Activated T-helper 2 cell treated with anti-CD3 and anti-CD28 coated beads, Interferon-gamma antibody, Interleukin-2, Interleukin-4, amounts not matched to agents 10 μg/mL and 5 μg/mL and 100 μg/mL, durations not matched to agents 14 hours and 24 hours and 36 hours (primary cell): Measurements from ENCODE around the gene PI16. TPM values are rescaled to one million over a fixed set of nuclear protein-coding genes. Genes with fewer than 3 reads are reported as not detected.
"Not testable (repeated sequence)": the region's sequence is repeated elsewhere in the genome, so short reads cannot be mapped to it uniquely, and the experiment has no call there.

ENCODE experiments used
- DNase-seq: peaks from one replicate; pipeline ENCODE4 v3.0.0; 2021; ENCODE audit warnings: low spot score
- H3K27ac Mint-ChIP-seq: one replicate; pipeline ENCODE4 v1.8.0; 2021; ENCODE audit warnings: mixed read lengths
- H3K27me3 Mint-ChIP-seq: one replicate; pipeline ENCODE4 v1.8.0; 2021; ENCODE audit warnings: low read depth, mixed read lengths
- H3K36me3 Mint-ChIP-seq: one replicate; pipeline ENCODE4 v1.8.0; 2021; ENCODE audit warnings: low read depth, mixed read lengths
- H3K4me1 Mint-ChIP-seq: one replicate; pipeline ENCODE4 v1.8.0; 2021; ENCODE audit warnings: low read depth, mixed read lengths
- H3K4me3 Mint-ChIP-seq: one replicate; pipeline ENCODE4 v1.8.0; 2021; ENCODE audit warnings: low read depth, mild to moderate bottlenecking, moderate library complexity, mixed read lengths
- H3K9me3 Mint-ChIP-seq: one replicate; pipeline ENCODE4 v1.8.0; 2021; ENCODE audit warnings: mixed read lengths
- intact Hi-C: fragments of 100-400 bp; cut with micrococcal nuclease; formaldehyde crosslinking; loops from one replicate; pipeline ENCODE4 v1.15.1; 2023
- total RNA-seq: library from RNA; stranded (reverse); gene quantifications from 2 replicates; pipeline ENCODE4 v1.2.3, GENCODE V29; 2022

The PI16 gene
- total RNA-seq, 1 donor from 2014 or later = not detected

DNA sequence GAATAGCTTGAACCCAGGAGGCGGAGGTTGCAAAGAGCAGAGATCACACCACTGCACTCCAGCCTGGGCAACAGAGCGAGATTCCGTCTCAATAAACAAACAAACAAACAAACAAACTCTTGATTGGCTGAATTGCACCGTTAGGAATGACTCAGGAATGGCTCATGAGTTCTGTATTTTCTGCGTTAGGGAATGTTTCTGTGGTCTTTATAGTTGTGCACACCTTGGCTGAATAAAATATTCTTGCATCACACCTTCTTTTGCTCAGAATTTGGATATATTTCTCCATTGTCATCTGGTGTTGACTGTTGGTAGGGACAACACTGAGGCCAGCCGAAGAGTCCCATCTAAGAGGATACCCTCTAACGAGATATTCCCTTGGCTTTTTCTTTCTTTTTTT is 19.6 kb upstream of the PI16 start:
- no peak overlapping the region for H3K27ac Mint-ChIP-seq
- H3K36me3 Mint-ChIP-seq = no peaks in the 10 kb centered on the region
- H3K9me3 Mint-ChIP-seq = no peaks in the 10 kb centered on the region
- intact Hi-C loops = no loop called here
- peaks cover 21% of the 10 kb centered on the region for H3K27me3 Mint-ChIP-seq
- no peak overlapping the region for H3K4me3 Mint-ChIP-seq
- no peak for DNase-seq
- H3K4me1 Mint-ChIP-seq = peaks cover 9% of the 10 kb centered on the region

GRCh38 chr6:36936824-36937223 is 17.7 kb upstream of the PI16 start:
- Mint-ChIP-seq H3K4me3 (no peak overlapping the region), H3K27me3 (peaks cover 26% of the 10 kb centered on the region), H3K9me3 (no peaks in the 10 kb centered on the region), H3K27ac (no peak overlapping the region), H3K4me1 (peaks cover 14% of the 10 kb centered on the region), H3K36me3 (no peaks in the 10 kb centered on the region)
- intact Hi-C loops = no loop called here
- DNase-seq = no peak

DNA sequence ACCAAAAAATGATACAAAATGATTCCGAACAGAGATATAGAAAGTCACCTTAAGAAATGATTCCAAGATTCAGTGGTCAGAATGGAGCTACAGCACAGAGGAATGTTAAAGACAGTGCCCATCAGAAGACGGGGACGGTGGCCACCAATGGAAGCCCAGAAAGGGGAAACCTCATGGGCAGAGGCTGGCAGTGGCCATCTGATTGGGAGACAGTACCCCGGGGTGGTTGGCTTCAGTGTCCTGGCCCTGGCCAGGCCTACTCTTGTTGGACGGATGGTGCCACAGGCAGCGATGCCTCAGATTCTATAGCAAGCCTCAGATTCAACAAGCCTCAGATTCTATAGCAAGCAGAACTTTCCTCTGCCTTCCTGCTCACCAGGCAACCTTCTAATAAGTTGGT is 16.6 kb upstream of the PI16 start:
- H3K4me1 Mint-ChIP-seq = peaks cover 14% of the 10 kb centered on the region
- intact Hi-C loops = no loop called here
- no peaks in the 10 kb centered on the region for H3K36me3 Mint-ChIP-seq
- DNase-seq = no peak
- no peak overlapping the region for H3K4me3 Mint-ChIP-seq
- H3K27me3 Mint-ChIP-seq = peaks cover 28% of the 10 kb centered on the region
- H3K27ac Mint-ChIP-seq = no peak overlapping the region
- H3K9me3 Mint-ChIP-seq = no peaks in the 10 kb centered on the region

GRCh38 chr6:36938536-36938935 is 16.0 kb upstream of the PI16 start:
- DNase-seq = no peak
- no peak overlapping the region for H3K27ac Mint-ChIP-seq
- no peak overlapping the region for H3K4me3 Mint-ChIP-seq
- no peaks in the 10 kb centered on the region for H3K9me3 Mint-ChIP-seq
- intact Hi-C loops = no loop called here
- H3K36me3 Mint-ChIP-seq = no peaks in the 10 kb centered on the region
- H3K27me3 Mint-ChIP-seq = peaks cover 33% of the 10 kb centered on the region
- peaks cover 17% of the 10 kb centered on the region for H3K4me1 Mint-ChIP-seq

DNA sequence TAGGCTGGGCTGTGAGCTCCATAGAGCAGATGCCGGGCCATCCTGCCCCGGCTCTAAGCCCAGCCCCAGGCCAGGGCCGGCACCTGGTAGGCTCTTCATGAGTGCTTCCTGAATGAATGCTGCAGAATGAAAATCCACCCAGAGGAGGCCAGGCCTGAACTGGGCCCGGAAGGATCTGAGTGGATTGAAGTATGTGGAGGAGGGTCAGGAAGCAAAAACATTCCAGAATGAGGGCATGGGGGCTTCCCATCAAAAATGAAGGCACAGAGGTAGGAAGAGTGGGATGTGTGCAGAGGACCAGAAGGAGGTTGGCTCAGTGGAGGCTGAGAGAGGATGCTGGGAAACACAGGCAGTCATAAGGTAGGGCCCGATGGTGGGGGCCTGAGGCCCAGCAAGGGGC is 15.5 kb upstream of the PI16 start:
- DNase-seq, intact Hi-C loops: not testable (repeated sequence)

DNA sequence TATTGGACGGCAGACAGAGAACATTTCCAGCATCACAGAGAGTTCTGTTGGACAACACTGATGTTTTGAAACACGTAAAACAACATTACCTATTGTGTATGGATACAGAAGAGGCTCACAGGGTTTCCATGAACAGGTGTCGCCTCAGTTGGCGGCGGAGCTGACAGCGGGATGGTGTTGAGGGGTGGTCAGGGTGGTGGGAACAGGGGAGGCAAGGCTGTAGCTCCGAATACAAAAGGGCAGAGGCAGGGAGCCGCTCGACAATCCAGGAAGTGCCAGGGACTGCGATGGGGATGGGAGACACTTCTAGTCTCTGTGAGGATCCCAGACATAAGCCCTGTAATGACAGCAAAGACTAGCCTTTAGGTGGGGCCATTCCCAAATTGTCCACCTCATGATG is 14.5 kb upstream of the PI16 start:
- Mint-ChIP-seq H3K27ac (no peak overlapping the region), H3K4me1 (peaks cover 19% of the 10 kb centered on the region), H3K27me3 (peaks cover 35% of the 10 kb centered on the region), H3K4me3 (no peak overlapping the region), H3K9me3 (no peaks in the 10 kb centered on the region), H3K36me3 (no peaks in the 10 kb centered on the region)
- DNase-seq = no peak
- intact Hi-C loops = no loop called here

More for the DNA sequence above, 15.5 kb upstream of the PI16 start:
- not testable (repeated sequence) for H3K27ac Mint-ChIP-seq, H3K9me3 Mint-ChIP-seq, H3K4me3 Mint-ChIP-seq, H3K36me3 Mint-ChIP-seq
- Mint-ChIP-seq H3K4me1 (peaks cover 15% of the 10 kb centered on the region), H3K27me3 (peaks cover 35% of the 10 kb centered on the region)

DNA sequence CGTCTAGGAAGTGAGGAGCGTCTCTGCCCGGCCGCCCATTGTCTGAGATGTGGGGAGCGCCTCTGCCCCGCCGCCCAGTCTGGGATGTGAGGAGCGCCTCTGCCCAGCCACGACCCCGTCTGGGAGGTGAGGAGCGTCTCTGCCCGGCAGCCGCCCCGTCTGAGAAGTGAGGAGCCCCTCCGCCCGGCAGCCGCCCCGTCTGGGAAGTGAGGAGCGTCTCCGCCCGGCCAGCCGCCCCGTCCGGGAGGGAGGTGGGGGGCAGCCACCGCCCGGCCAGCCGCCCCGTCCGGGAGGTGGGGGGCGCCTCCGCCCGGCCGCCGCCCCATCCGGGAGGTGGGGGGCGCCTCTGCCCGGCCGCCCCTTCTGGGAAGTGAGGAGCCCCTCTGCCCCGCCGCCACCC is 13.0 kb upstream of the PI16 start:
- Mint-ChIP-seq H3K27me3 (peaks cover 26% of the 10 kb centered on the region), H3K4me1 (peaks cover 13% of the 10 kb centered on the region)
- H3K36me3 Mint-ChIP-seq, H3K4me3 Mint-ChIP-seq, H3K9me3 Mint-ChIP-seq, intact Hi-C loops, DNase-seq, H3K27ac Mint-ChIP-seq: not testable (repeated sequence)

- H3K36me3 Mint-ChIP-seq, H3K27ac Mint-ChIP-seq, intact Hi-C loops, DNase-seq, H3K4me3 Mint-ChIP-seq, H3K9me3 Mint-ChIP-seq: not testable (repeated sequence)
- H3K27me3 Mint-ChIP-seq = peaks cover 23% of the 10 kb centered on the region
- H3K4me1 Mint-ChIP-seq = peaks cover 14% of the 10 kb centered on the region
These were observed 12.2 kb upstream of the PI16 start for GRCh38 chr6:36942329-36942728.

GRCh38 chr6:36944650-36945049 is 9.9 kb upstream of the PI16 start:
- Mint-ChIP-seq H3K27me3 (peaks cover 21% of the 10 kb centered on the region), H3K36me3 (no peaks in the 10 kb centered on the region), H3K9me3 (no peaks in the 10 kb centered on the region), H3K4me3 (no peak overlapping the region), H3K27ac (no peak overlapping the region), H3K4me1 (peaks cover 26% of the 10 kb centered on the region)
- DNase-seq = no peak
- intact Hi-C loops = no loop called here

- Mint-ChIP-seq H3K4me1 (peaks cover 28% of the 10 kb centered on the region), H3K27ac (no peak overlapping the region), H3K36me3 (no peaks in the 10 kb centered on the region), H3K27me3 (peaks cover 17% of the 10 kb centered on the region), H3K4me3 (no peak overlapping the region), H3K9me3 (no peaks in the 10 kb centered on the region)
- intact Hi-C loops = no loop called here
- DNase-seq = no peak
These were observed 9.2 kb upstream of the PI16 start for GRCh38 chr6:36945301-36945700.

- no peaks in the 10 kb centered on the region for H3K9me3 Mint-ChIP-seq
- no peak for DNase-seq
- intact Hi-C loops = no loop called here
- peaks cover 26% of the 10 kb centered on the region for H3K4me1 Mint-ChIP-seq
- peaks cover 18% of the 10 kb centered on the region for H3K27me3 Mint-ChIP-seq
- H3K4me3 Mint-ChIP-seq = no peak overlapping the region
- H3K27ac Mint-ChIP-seq = no peak overlapping the region
- no peaks in the 10 kb centered on the region for H3K36me3 Mint-ChIP-seq
These were observed 8.0 kb upstream of the PI16 start for GRCh38 chr6:36946526-36946925.

DNA sequence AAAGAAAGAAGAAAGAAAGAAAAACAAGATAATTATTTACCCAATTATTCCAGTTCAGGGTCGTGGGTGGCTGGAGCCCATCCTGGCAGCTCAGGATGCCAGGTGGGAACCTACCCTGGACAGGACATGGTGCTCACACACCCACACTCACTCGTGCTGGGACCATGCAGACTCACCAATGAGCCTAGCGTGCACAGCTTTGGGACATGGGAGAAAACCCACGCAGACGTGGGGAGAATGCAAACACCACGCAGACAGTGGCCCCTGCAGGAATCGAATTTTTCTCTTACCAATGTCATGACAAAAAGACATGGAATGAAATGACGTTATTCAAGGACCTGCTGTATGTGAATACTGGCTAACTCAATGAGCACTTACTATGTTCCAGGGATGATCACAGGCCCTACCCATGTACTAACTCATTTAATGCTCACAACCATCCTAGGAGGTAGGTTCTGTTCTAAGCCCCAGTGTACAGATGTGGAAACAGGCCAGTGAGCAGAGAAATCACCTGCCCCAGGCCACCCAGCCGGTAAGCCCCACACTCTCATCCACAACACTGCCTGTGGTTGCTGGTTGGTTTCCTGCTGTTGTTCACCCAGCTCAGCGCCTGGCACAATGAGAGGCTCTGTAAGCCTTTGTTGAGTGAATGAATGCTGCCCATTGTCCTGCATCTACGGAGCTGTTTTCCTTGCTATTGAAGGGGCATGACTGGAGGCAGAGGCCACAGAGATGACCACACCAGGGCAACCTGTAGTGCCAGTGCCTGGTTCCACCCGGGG is 6.8 kb upstream of the PI16 start:
- Mint-ChIP-seq H3K4me1 (peaks cover 26% of the 10 kb centered on the region), H3K27ac (no peak overlapping the region), H3K9me3 (no peaks in the 10 kb centered on the region), H3K27me3 (peaks cover 16% of the 10 kb centered on the region), H3K4me3 (no peak overlapping the region), H3K36me3 (no peaks in the 10 kb centered on the region)
- intact Hi-C loops = no loop called here
- no peak for DNase-seq

DNA sequence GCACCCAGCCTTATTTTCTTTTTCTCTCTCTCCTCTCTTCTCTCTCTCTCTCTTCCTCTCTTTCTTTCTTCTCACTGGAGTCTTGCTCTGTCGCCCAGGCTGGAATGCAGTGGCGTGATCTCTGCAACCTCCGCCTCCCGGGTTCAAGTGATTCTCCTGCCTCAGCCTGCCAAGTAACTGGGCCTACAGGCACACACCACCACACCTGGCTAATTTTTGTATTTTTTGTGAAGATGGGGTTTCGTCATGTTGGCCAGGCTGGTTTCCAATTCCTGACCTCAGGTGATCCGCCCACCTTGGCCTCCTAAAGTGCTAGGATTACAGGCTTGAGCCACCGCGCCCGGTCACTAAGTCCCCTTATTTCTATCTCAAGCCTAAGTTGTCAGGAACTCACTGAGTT is 5.5 kb upstream of the PI16 start:
- H3K36me3 Mint-ChIP-seq, H3K27ac Mint-ChIP-seq, H3K4me3 Mint-ChIP-seq, DNase-seq, H3K9me3 Mint-ChIP-seq, intact Hi-C loops: not testable (repeated sequence)
- H3K27me3 Mint-ChIP-seq = peaks cover 11% of the 10 kb centered on the region
- H3K4me1 Mint-ChIP-seq = peaks cover 31% of the 10 kb centered on the region

- no peaks in the 10 kb centered on the region for H3K9me3 Mint-ChIP-seq
- H3K4me1 Mint-ChIP-seq = peaks cover 35% of the 10 kb centered on the region
- intact Hi-C loops = no loop called here
- no peak overlapping the region for H3K27ac Mint-ChIP-seq
- no peak for DNase-seq
- H3K36me3 Mint-ChIP-seq = no peaks in the 10 kb centered on the region
- peaks cover 11% of the 10 kb centered on the region for H3K27me3 Mint-ChIP-seq
- no peak overlapping the region for H3K4me3 Mint-ChIP-seq
These were observed 4.9 kb upstream of the PI16 start for GRCh38 chr6:36949636-36950035.
